ENCODE data around the gene ASF1B.
"Not testable (repeated sequence)": the region's sequence is repeated elsewhere in the genome, so short reads cannot be mapped to it uniquely, and the experiment has no call there.

Gene ASF1B

GRCh38 chr19:14136509-14137281, at the start of gene ASF1B:
ASF1B (minus strand) TSS chr19:14136589; CDS start chr19:14136456, 133 bp downstream.
- DNase-seq = peak; percentile 97

GRCh38 chr19:14185691-14186090, 49.3 kb upstream of the ASF1B start:
- not testable (repeated sequence) for DNase-seq

GRCh38 chr19:14185158-14185557, 48.8 kb upstream of the ASF1B start:
- DNase-seq = no peak

- no peak for DNase-seq
These were observed 47.5 kb upstream of the ASF1B start for GRCh38 chr19:14183741-14184350.

GRCh38 chr19:14182476-14182875, 46.1 kb upstream of the ASF1B start:
- no peak for DNase-seq

GRCh38 chr19:14181906-14182305, 45.5 kb upstream of the ASF1B start:
- no peak for DNase-seq

- DNase-seq = not testable (repeated sequence)
These were observed 44.8 kb upstream of the ASF1B start for GRCh38 chr19:14181199-14181598.

- DNase-seq = no peak
These were observed 41.2 kb upstream of the ASF1B start for GRCh38 chr19:14177496-14178074.

- no peak for DNase-seq
These were observed 39.0 kb upstream of the ASF1B start for GRCh38 chr19:14175351-14175792.

GRCh38 chr19:14174883-14175282, 38.5 kb upstream of the ASF1B start:
- no peak for DNase-seq

- no peak for DNase-seq
These were observed 32.6 kb upstream of the ASF1B start for GRCh38 chr19:14168993-14169392.

- no peak for DNase-seq
These were observed 32.0 kb upstream of the ASF1B start for GRCh38 chr19:14168259-14168972.

- DNase-seq = no peak
These were observed 31.3 kb upstream of the ASF1B start for GRCh38 chr19:14167576-14168138.

GRCh38 chr19:14166999-14167575, 30.7 kb upstream of the ASF1B start:
- no peak for DNase-seq

- DNase-seq = no peak
These were observed 29.8 kb upstream of the ASF1B start for GRCh38 chr19:14165990-14166830.

- no peak for DNase-seq
These were observed 28.5 kb upstream of the ASF1B start for GRCh38 chr19:14164724-14165493.

GRCh38 chr19:14164082-14164481, 27.7 kb upstream of the ASF1B start:
- no peak for DNase-seq

GRCh38 chr19:14162871-14163297, 26.5 kb upstream of the ASF1B start:
- DNase-seq = no peak

GRCh38 chr19:14161305-14161704, 24.9 kb upstream of the ASF1B start:
- DNase-seq = no peak

GRCh38 chr19:14160017-14160703, 23.8 kb upstream of the ASF1B start:
- DNase-seq = no peak
